Measurements from ENCODE around the gene VAMP5.

GRCh38 chr2:85578243-85579180, 5.7 kb upstream of the VAMP5 start:
- TF ChIP-seq CTCF (IDR thresholded peaks at IDR 0.05; ENCODE audit: insufficient read depth, low read depth, low read length) = no peak
- TF ChIP-seq EZH2 (IDR thresholded peaks at IDR 0.05; ENCODE audit: insufficient read depth, low read length) = no peak

All from astrocyte (in vitro differentiated cells and primary cell).